Tibial nerve (tissue), 4 donors: ENCODE data around the gene TPD52L2.

Source experiments
- CTCF ChIP-seq, 5 experiments: fragments of 200-600 bp in 3 of 5; fragments of 450-650 bp in 2 of 5; sonication (generic) in 3 of 5; IDR thresholded peaks; one replicate each; pipeline ENCODE4 v1.5.1; 2016 to 2019; ENCODE audit warnings: antibody characterized with exemption in 5 of 5, mild to moderate bottlenecking in 3 of 5, moderate library complexity in 2 of 5
- EP300 ChIP-seq, 2 donors: sonication (generic); formaldehyde crosslinking; IDR thresholded peaks; one replicate each; pipeline ENCODE4 v1.6.1; 2017; ENCODE audit warnings: antibody characterized with exemption in 2 of 2, mild to moderate bottlenecking in 1 of 2
- POLR2A ChIP-seq, 2 donors: fragments of 450-650 bp; IDR thresholded peaks; one replicate each; pipeline ENCODE4 v1.6.1; 2017; ENCODE audit warnings: antibody characterized with exemption in 2 of 2, mild to moderate bottlenecking in 2 of 2, moderate library complexity in 2 of 2

GRCh38 chr20:63937596-63937995 lies 72.5 kb downstream of the TPD52L2 start:
- TF ChIP-seq EP300 (IDR thresholded peaks at IDR 0.05) (no peak), CTCF (IDR thresholded peaks at IDR 0.05) (no peak), POLR2A (IDR thresholded peaks at IDR 0.05) (no peak)
